GM18861 (cell line): Measurements from ENCODE around the gene SESN2.

Experiments used
- ATAC-seq: cut with Tn5 transposase; IDR thresholded peaks from one replicate; pipeline ENCODE4 v1.9.1; 2021; ENCODE audit not compliant: unreplicated experiment

The SESN2 gene

GRCh38 chr1:28259252-28259933 is at the start of gene SESN2:
Gene SESN2 (plus strand): TSS chr1:28259518. CDS start chr1:28259848, 330 bp downstream.
- ATAC-seq, result peak; percentile 90

- no peak for ATAC-seq
These were observed 49.6 kb upstream of the SESN2 start for GRCh38 chr1:28209700-28210099.

GRCh38 chr1:28213315-28213714 is 46.0 kb upstream of the SESN2 start:
- ATAC-seq, result no peak

- no peak for ATAC-seq
These were observed 30.2 kb upstream of the SESN2 start for GRCh38 chr1:28229089-28229488.

- no peak for ATAC-seq
These were observed 29.3 kb upstream of the SESN2 start for GRCh38 chr1:28229996-28230395.

- ATAC-seq, result peak; percentile 45
These were observed 26.6 kb upstream of the SESN2 start, which contains the start of gene DNAJC8 for GRCh38 chr1:28232558-28233263. Gene DNAJC8 (minus strand): TSS chr1:28233029. CDS start chr1:28232998, 31 bp downstream.

GRCh38 chr1:28233264-28233606 is 26.1 kb upstream of the SESN2 start:
- ATAC-seq, result no peak

GRCh38 chr1:28235755-28236655 is 23.3 kb upstream of the SESN2 start, which contains the start of gene ATP5IF1:
Gene ATP5IF1 (plus strand): TSS chr1:28236124. CDS start chr1:28236184, 60 bp downstream.
- ATAC-seq, result peak; percentile 71

- no peak for ATAC-seq
These were observed 22.5 kb upstream of the SESN2 start for GRCh38 chr1:28236656-28237322.

GRCh38 chr1:28239004-28239403 is 20.3 kb upstream of the SESN2 start:
- no peak for ATAC-seq

- ATAC-seq, result no peak
These were observed 19.3 kb upstream of the SESN2 start for GRCh38 chr1:28240024-28240423.

- no peak for ATAC-seq
These were observed 17.6 kb upstream of the SESN2 start for GRCh38 chr1:28241638-28242241.

- ATAC-seq, result no peak
These were observed 15.5 kb upstream of the SESN2 start for GRCh38 chr1:28243685-28244311.

GRCh38 chr1:28244549-28245251 is 14.6 kb upstream of the SESN2 start:
- no peak for ATAC-seq

GRCh38 chr1:28246427-28246832 is 12.9 kb upstream of the SESN2 start:
- no peak for ATAC-seq

- no peak for ATAC-seq
These were observed 11.6 kb upstream of the SESN2 start for GRCh38 chr1:28247612-28248272.

- no peak for ATAC-seq
These were observed 10.9 kb upstream of the SESN2 start for GRCh38 chr1:28248273-28249012.
